GM12878 (cell line): Measurements from ENCODE around the gene CYTIP.

ENCODE experiments used
- BACH1 ChIP-seq: fragments of 450-650 bp; IDR thresholded peaks from 2 replicates; pipeline ENCODE4 v1.6.1; 2017; ENCODE audit warnings: mild to moderate bottlenecking, borderline replicate concordance
- CTCF ChIP-seq, 3 experiments: IDR thresholded peaks in 2 of 3; conservative IDR thresholded peaks in 1 of 3; 2 replicates each; pipeline ENCODE4 v1.5.1; 2011; ENCODE audit warnings: low read depth in 3 of 3, low read length in 3 of 3, mild to moderate bottlenecking in 3 of 3, control low read depth in 2 of 3, moderate library complexity in 2 of 3, inconsistent platforms in 1 of 3, mixed read lengths in 1 of 3; ENCODE audit not compliant: control insufficient read depth in 2 of 3, insufficient read depth in 1 of 3; ENCODE audit errors: extremely low read depth in 1 of 3
- EZH2 ChIP-seq: IDR thresholded peaks from 2 replicates; pipeline ENCODE4 v1.6.1; 2012; ENCODE audit warnings: low read depth, mild to moderate bottlenecking, control low read depth, inconsistent platforms, low read length, borderline replicate concordance; ENCODE audit not compliant: control insufficient read depth
- FOS ChIP-seq: IDR thresholded peaks from 3 replicates; pipeline ENCODE4 v1.6.1; 2011; ENCODE audit warnings: borderline replicate concordance; ENCODE audit not compliant: insufficient read length; ENCODE audit errors: extremely low read depth
- HDAC2 ChIP-seq: fragments of 200-600 bp; sonication (generic); IDR thresholded peaks from 2 replicates; pipeline ENCODE4 v1.6.1; 2017
- HDGF ChIP-seq: fragments of 450-650 bp; IDR thresholded peaks from 2 replicates; pipeline ENCODE4 v1.6.1; 2016; ENCODE audit warnings: antibody characterized with exemption
- MEF2A ChIP-seq: IDR thresholded peaks from 2 replicates; pipeline ENCODE4 v1.6.1; 2011; ENCODE audit warnings: low read depth, mild to moderate bottlenecking, low read length, moderate library complexity; ENCODE audit not compliant: insufficient read depth
- SUZ12 ChIP-seq: fragments of 200-600 bp; sonication (generic); IDR thresholded peaks from one replicate; pipeline ENCODE4 v1.6.1; 2018; ENCODE audit warnings: antibody characterized with exemption, mild to moderate bottlenecking; ENCODE audit not compliant: unreplicated experiment
- TAF1 ChIP-seq: IDR thresholded peaks from 2 replicates; pipeline ENCODE4 v1.6.1; 2011; ENCODE audit warnings: mild to moderate bottlenecking, low read depth, low read length, borderline replicate concordance
- TF ChIP-seq, protein P1 (sequence below): IDR thresholded peaks from 2 replicates; pipeline ENCODE4 v1.6.1; 2011; ENCODE audit warnings: borderline replicate concordance, low read depth, mild to moderate bottlenecking, moderate library complexity, low read length; ENCODE audit not compliant: insufficient read depth, poor library complexity, severe bottlenecking
- TF ChIP-seq, protein P2 (sequence below): fragments of 450-650 bp; IDR thresholded peaks from 2 replicates; pipeline ENCODE4 v1.6.1; 2016; ENCODE audit warnings: mild to moderate bottlenecking, moderate library complexity, borderline replicate concordance

- no peak for TF ChIP-seq EZH2
- TF ChIP-seq BACH1, result no peak
- TF ChIP-seq CTCF (IDR thresholded peaks at IDR 0.05 in 2 of 3, conservative IDR thresholded peaks at IDR 0.05 in 1 of 3; ENCODE audit: control insufficient read depth in 2 of 3, extremely low read depth in 1 of 3, insufficient read depth in 1 of 3, low read depth in 3 of 3, low read length in 3 of 3), result no peak
- no peak for TF ChIP-seq SUZ12
- TF ChIP-seq HDGF, result no peak
- TF ChIP-seq, protein P1, sequence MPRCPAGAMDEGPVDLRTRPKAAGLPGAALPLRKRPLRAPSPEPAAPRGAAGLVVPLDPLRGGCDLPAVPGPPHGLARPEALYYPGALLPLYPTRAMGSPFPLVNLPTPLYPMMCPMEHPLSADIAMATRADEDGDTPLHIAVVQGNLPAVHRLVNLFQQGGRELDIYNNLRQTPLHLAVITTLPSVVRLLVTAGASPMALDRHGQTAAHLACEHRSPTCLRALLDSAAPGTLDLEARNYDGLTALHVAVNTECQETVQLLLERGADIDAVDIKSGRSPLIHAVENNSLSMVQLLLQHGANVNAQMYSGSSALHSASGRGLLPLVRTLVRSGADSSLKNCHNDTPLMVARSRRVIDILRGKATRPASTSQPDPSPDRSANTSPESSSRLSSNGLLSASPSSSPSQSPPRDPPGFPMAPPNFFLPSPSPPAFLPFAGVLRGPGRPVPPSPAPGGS, result no peak
- TF ChIP-seq FOS, result no peak
- no peak for TF ChIP-seq TAF1
- TF ChIP-seq, protein P2, sequence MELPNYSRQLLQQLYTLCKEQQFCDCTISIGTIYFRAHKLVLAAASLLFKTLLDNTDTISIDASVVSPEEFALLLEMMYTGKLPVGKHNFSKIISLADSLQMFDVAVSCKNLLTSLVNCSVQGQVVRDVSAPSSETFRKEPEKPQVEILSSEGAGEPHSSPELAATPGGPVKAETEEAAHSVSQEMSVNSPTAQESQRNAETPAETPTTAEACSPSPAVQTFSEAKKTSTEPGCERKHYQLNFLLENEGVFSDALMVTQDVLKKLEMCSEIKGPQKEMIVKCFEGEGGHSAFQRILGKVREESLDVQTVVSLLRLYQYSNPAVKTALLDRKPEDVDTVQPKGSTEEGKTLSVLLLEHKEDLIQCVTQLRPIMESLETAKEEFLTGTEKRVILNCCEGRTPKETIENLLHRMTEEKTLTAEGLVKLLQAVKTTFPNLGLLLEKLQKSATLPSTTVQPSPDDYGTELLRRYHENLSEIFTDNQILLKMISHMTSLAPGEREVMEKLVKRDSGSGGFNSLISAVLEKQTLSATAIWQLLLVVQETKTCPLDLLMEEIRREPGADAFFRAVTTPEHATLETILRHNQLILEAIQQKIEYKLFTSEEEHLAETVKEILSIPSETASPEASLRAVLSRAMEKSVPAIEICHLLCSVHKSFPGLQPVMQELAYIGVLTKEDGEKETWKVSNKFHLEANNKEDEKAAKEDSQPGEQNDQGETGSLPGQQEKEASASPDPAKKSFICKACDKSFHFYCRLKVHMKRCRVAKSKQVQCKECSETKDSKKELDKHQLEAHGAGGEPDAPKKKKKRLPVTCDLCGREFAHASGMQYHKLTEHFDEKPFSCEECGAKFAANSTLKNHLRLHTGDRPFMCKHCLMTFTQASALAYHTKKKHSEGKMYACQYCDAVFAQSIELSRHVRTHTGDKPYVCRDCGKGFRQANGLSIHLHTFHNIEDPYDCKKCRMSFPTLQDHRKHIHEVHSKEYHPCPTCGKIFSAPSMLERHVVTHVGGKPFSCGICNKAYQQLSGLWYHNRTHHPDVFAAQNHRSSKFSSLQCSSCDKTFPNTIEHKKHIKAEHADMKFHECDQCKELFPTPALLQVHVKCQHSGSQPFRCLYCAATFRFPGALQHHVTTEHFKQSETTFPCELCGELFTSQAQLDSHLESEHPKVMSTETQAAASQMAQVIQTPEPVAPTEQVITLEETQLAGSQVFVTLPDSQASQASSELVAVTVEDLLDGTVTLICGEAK, result no peak
- no peak for TF ChIP-seq MEF2A
- no peak for TF ChIP-seq HDAC2
Observed at GRCh38 chr2:157427003-157427921, 16.6 kb downstream of the CYTIP start.
